Measurements from ENCODE around the gene NSG2. TPM values are rescaled to one million over a fixed set of nuclear protein-coding genes. Genes with fewer than 3 reads are reported as not detected.

NSG2 gene
- total RNA-seq, 1 experiment from 2014 or later = not detected

- no peak overlapping the region for H3K4ac ChIP-seq (ENCODE audit: low read depth, low read length)
- no peak overlapping the region for H3K23ac ChIP-seq (ENCODE audit: insufficient read length, low read depth, low read length)
- H4K20me1 ChIP-seq (ENCODE audit: control insufficient read depth, insufficient read depth, insufficient read length) = no peaks in the 10 kb centered on the region
- WGBS (ENCODE audit: extremely low coverage, insufficient read length, low lambda C conversion rate) = no CpG with 5 or more reads among the region's 5 CpGs
- H3K56ac ChIP-seq (ENCODE audit: insufficient read length, low read depth, low read length) = no peak overlapping the region
- H3K9me3 Mint-ChIP-seq = no peaks in the 10 kb centered on the region
- no peaks in the 10 kb centered on the region for H3K23me2 ChIP-seq (ENCODE audit: insufficient read length, low read depth, low read length, poor library complexity, severe bottlenecking)
- H4K8ac ChIP-seq (replicated peaks; ENCODE audit: insufficient read length, low read depth, low read length) = no peak overlapping the region
- H3K4me1 ChIP-seq (ENCODE audit: insufficient read depth, low read length) = no peaks in the 10 kb centered on the region
- no peak overlapping the region for H3K14ac ChIP-seq (ENCODE audit: insufficient read depth, low read length)
- H3K36me3 Mint-ChIP-seq (ENCODE audit: insufficient read depth in 1 of 3, low read depth in 3 of 3) = no peaks in the 10 kb centered on the region
- no peak overlapping the region for H2AFZ ChIP-seq (ENCODE audit: low read length)
- no peak overlapping the region for H3K18ac ChIP-seq (ENCODE audit: insufficient read length, low read depth, low read length)
- H4K91ac ChIP-seq (ENCODE audit: insufficient read length, low read depth, low read length) = no peak overlapping the region
- peaks cover 4% of the 10 kb centered on the region; the same call in 1 of the 2 replicates for H3K27me3 Mint-ChIP-seq (ENCODE audit: low read depth)
- H3K27me3 ChIP-seq (ENCODE audit: insufficient read depth, low read length) = no peaks in the 10 kb centered on the region
- H3K4me1 Mint-ChIP-seq = peaks cover 0 to 8% of the 10 kb centered on the region in 2 experiments; a peak in 3 of 4 replicates
- H2BK12ac ChIP-seq (ENCODE audit: insufficient read length, low read depth, low read length) = no peak overlapping the region
- H3K4me2 ChIP-seq (ENCODE audit: insufficient read depth, insufficient read length, low read length) = no peak overlapping the region
- H3K4me3 Mint-ChIP-seq = no peak overlapping the region
- no peak overlapping the region for H2AK5ac ChIP-seq (ENCODE audit: insufficient read length, low read length)
- H2BK120ac ChIP-seq (ENCODE audit: low read depth, low read length, poor library complexity, severe bottlenecking) = no peak overlapping the region
- H3K9me3 ChIP-seq (ENCODE audit: control insufficient read depth, low read depth, low read length) = no peaks in the 10 kb centered on the region
- no peak overlapping the region for H3K27ac Mint-ChIP-seq
- no peak overlapping the region for H4K5ac ChIP-seq (ENCODE audit: insufficient read length, low read depth, low read length)
- H3K27ac ChIP-seq (ENCODE audit: insufficient read length, low read depth, low read length) = no peak overlapping the region
- H3K9ac ChIP-seq (ENCODE audit: extremely low read depth, insufficient read length, low read length) = no peak overlapping the region
- H2BK5ac ChIP-seq (ENCODE audit: insufficient read length, low read length) = no peak overlapping the region
- H3T11ph ChIP-seq (ENCODE audit: low read length) = no peak overlapping the region
- H3K79me1 ChIP-seq (ENCODE audit: insufficient read depth, low read depth, low read length, poor library complexity, severe bottlenecking) = no peaks in the 10 kb centered on the region
- TF ChIP-seq CTCF (conservative IDR thresholded peaks at IDR 0.05) = no peak
- H2BK15ac ChIP-seq (ENCODE audit: low read depth, low read length) = no peak overlapping the region
- no peak overlapping the region for H2BK20ac ChIP-seq (ENCODE audit: low read depth, low read length, poor library complexity, severe bottlenecking)
- H3K79me2 ChIP-seq (ENCODE audit: insufficient read depth, low read length) = no peaks in the 10 kb centered on the region
- DNase-seq = no peak
Observed at GRCh38 chr5:174052636-174053035, 7.1 kb downstream of the NSG2 start.
